ENCODE data around the gene LMOD3. TPM values are rescaled to one million over a fixed set of nuclear protein-coding genes. Genes with fewer than 3 reads are reported as not detected.

The LMOD3 gene
- total and polyA plus RNA-seq, 3 experiments from 2014 or later, result 0.14 TPM; not detected in 2

GRCh38 chr3:69137412-69137811 is 15.0 kb upstream of the LMOD3 start:
- POLR2A ChIA-PET, result no interaction called here
- CTCF ChIA-PET, result interaction anchor here (2.2 kb wide), 1 partner anchor 16 kb away, joined by 7 read pairs; no protein-coding TSS in a partner anchor
- H3K36me3 ChIP-seq (ENCODE audit: insufficient read depth, low read length), result no peaks in the 10 kb centered on the region
- no peaks in the 10 kb centered on the region for H3K27me3 ChIP-seq (ENCODE audit: insufficient read depth, low read length, poor library complexity, severe bottlenecking)
- no peaks in the 10 kb centered on the region for H3K9me3 Mint-ChIP-seq
- H3K4me1 Mint-ChIP-seq, result no peaks in the 10 kb centered on the region
- H3K4me1 ChIP-seq (ENCODE audit: insufficient read depth, low read length), result no peaks in the 10 kb centered on the region
- peaks cover 4 to 5% of the 10 kb centered on the region in 2 donors for H3K27me3 Mint-ChIP-seq
- no peak overlapping the region for H3K27ac ChIP-seq (ENCODE audit: low read depth, low read length)
- H3K4me3 ChIP-seq (ENCODE audit: low read length), result no peak overlapping the region
- no peaks in the 10 kb centered on the region for H3K9me3 ChIP-seq (ENCODE audit: low read length)
- H3K4me3 Mint-ChIP-seq, result no peak overlapping the region
- H3K27ac Mint-ChIP-seq, result no peak overlapping the region
- H3K36me3 Mint-ChIP-seq, result peaks cover 0 to 4% (median 0%) of the 10 kb centered on the region in 3 donors
- DNase-seq, result no peak

GRCh38 chr3:69137005-69137404 is 14.6 kb upstream of the LMOD3 start:
- Histone ChIP-seq H3K36me3 (ENCODE audit: insufficient read depth, low read length) (no peaks in the 10 kb centered on the region), H3K27me3 (ENCODE audit: insufficient read depth, low read length, poor library complexity, severe bottlenecking) (no peaks in the 10 kb centered on the region), H3K9me3 (ENCODE audit: low read length) (no peaks in the 10 kb centered on the region), H3K4me3 (ENCODE audit: low read length) (no peak overlapping the region), H3K4me1 (ENCODE audit: insufficient read depth, low read length) (no peaks in the 10 kb centered on the region), H3K27ac (ENCODE audit: low read depth, low read length) (no peak overlapping the region)
- CTCF ChIA-PET, result interaction anchor here (2.2 kb wide), 1 partner anchor 16 kb away, joined by 7 read pairs; no protein-coding TSS in a partner anchor
- H3K27me3 Mint-ChIP-seq, result peaks cover 4 to 5% of the 10 kb centered on the region in 2 donors
- no peak overlapping the region for H3K4me3 Mint-ChIP-seq
- no peaks in the 10 kb centered on the region for H3K4me1 Mint-ChIP-seq
- H3K27ac Mint-ChIP-seq, result no peak overlapping the region
- no peak for DNase-seq
- POLR2A ChIA-PET, result no interaction called here
- H3K36me3 Mint-ChIP-seq, result peaks cover 0 to 4% (median 0%) of the 10 kb centered on the region in 3 donors
- no peaks in the 10 kb centered on the region for H3K9me3 Mint-ChIP-seq

GRCh38 chr3:69130689-69131088 is 8.3 kb upstream of the LMOD3 start:
- no peaks in the 10 kb centered on the region for H3K4me1 Mint-ChIP-seq
- peaks cover 0 to 4% (median 0%) of the 10 kb centered on the region in 3 donors for H3K36me3 Mint-ChIP-seq
- H3K27ac Mint-ChIP-seq, result no peak overlapping the region
- H3K27ac ChIP-seq (ENCODE audit: low read depth, low read length), result no peak overlapping the region
- no peaks in the 10 kb centered on the region for H3K9me3 ChIP-seq (ENCODE audit: low read length)
- H3K4me3 Mint-ChIP-seq, result no peak overlapping the region
- no peaks in the 10 kb centered on the region for H3K27me3 ChIP-seq (ENCODE audit: insufficient read depth, low read length, poor library complexity, severe bottlenecking)
- no peaks in the 10 kb centered on the region for H3K4me1 ChIP-seq (ENCODE audit: insufficient read depth, low read length)
- H3K27me3 Mint-ChIP-seq, result no peaks in the 10 kb centered on the region
- ChIA-PET CTCF (interaction anchor here (0.7 kb wide), 2 partner anchors 9 to 125 kb away, joined by 3 to 4 read pairs; no protein-coding TSS in a partner anchor), POLR2A (no interaction called here)
- no peak overlapping the region for H3K4me3 ChIP-seq (ENCODE audit: low read length)
- H3K36me3 ChIP-seq (ENCODE audit: insufficient read depth, low read length), result no peaks in the 10 kb centered on the region
- DNase-seq, result no peak
- no peaks in the 10 kb centered on the region for H3K9me3 Mint-ChIP-seq

GRCh38 chr3:69129531-69129930 is 7.1 kb upstream of the LMOD3 start:
- no peaks in the 10 kb centered on the region for H3K27me3 ChIP-seq (ENCODE audit: insufficient read depth, low read length, poor library complexity, severe bottlenecking)
- H3K4me1 Mint-ChIP-seq, result no peaks in the 10 kb centered on the region
- no peak overlapping the region for H3K27ac ChIP-seq (ENCODE audit: low read depth, low read length)
- DNase-seq, result no peak
- no peaks in the 10 kb centered on the region for H3K9me3 Mint-ChIP-seq
- CTCF ChIA-PET, result interaction anchor here (1.0 kb wide), 1 partner anchor 9 kb away, joined by 3 read pairs; no protein-coding TSS in a partner anchor
- H3K36me3 ChIP-seq (ENCODE audit: insufficient read depth, low read length), result no peaks in the 10 kb centered on the region
- H3K4me3 Mint-ChIP-seq, result no peak overlapping the region
- peaks cover 0 to 4% (median 0%) of the 10 kb centered on the region in 3 donors for H3K36me3 Mint-ChIP-seq
- POLR2A ChIA-PET, result no interaction called here
- H3K4me1 ChIP-seq (ENCODE audit: insufficient read depth, low read length), result no peaks in the 10 kb centered on the region
- no peak overlapping the region for H3K4me3 ChIP-seq (ENCODE audit: low read length)
- H3K27ac Mint-ChIP-seq, result no peak overlapping the region
- H3K9me3 ChIP-seq (ENCODE audit: low read length), result no peaks in the 10 kb centered on the region
- H3K27me3 Mint-ChIP-seq, result no peaks in the 10 kb centered on the region

- no peak for DNase-seq
- ChIA-PET CTCF (interaction anchor here (1.0 to 1.3 kb wide), 2 partner anchors 9 to 10 kb away, joined by 4 to 5 read pairs; no protein-coding TSS in a partner anchor), POLR2A (no interaction called here)
- Mint-ChIP-seq H3K4me3 (no peak overlapping the region), H3K27ac (peak overlapping the region in 1 of 8 donors; percentile 7), H3K9me3 (no peaks in the 10 kb centered on the region), H3K27me3 (peaks cover 0 to 4% of the 10 kb centered on the region in 2 donors), H3K36me3 (peaks cover 0 to 4% (median 0%) of the 10 kb centered on the region in 3 donors), H3K4me1 (no peaks in the 10 kb centered on the region)
- Histone ChIP-seq H3K9me3 (ENCODE audit: low read length) (no peaks in the 10 kb centered on the region), H3K4me1 (ENCODE audit: insufficient read depth, low read length) (no peaks in the 10 kb centered on the region), H3K36me3 (ENCODE audit: insufficient read depth, low read length) (no peaks in the 10 kb centered on the region), H3K27ac (ENCODE audit: low read depth, low read length) (no peak overlapping the region), H3K4me3 (ENCODE audit: low read length) (no peak overlapping the region), H3K27me3 (ENCODE audit: insufficient read depth, low read length, poor library complexity, severe bottlenecking) (no peaks in the 10 kb centered on the region)
These were observed 6.1 kb upstream of the LMOD3 start for GRCh38 chr3:69128509-69128908.

- DNase-seq, result no peak
- peak overlapping the region in 1 of 8 donors; percentile 51 for H3K27ac Mint-ChIP-seq
- no peak overlapping the region for H3K27ac ChIP-seq (ENCODE audit: low read depth, low read length)
- H3K4me1 ChIP-seq (ENCODE audit: insufficient read depth, low read length), result no peaks in the 10 kb centered on the region
- no peaks in the 10 kb centered on the region for H3K36me3 ChIP-seq (ENCODE audit: insufficient read depth, low read length)
- no peaks in the 10 kb centered on the region for H3K36me3 Mint-ChIP-seq
- peaks cover 0 to 4% of the 10 kb centered on the region in 2 donors for H3K27me3 Mint-ChIP-seq
- no peaks in the 10 kb centered on the region for H3K9me3 ChIP-seq (ENCODE audit: low read length)
- ChIA-PET POLR2A (no interaction called here), CTCF (interaction anchor here (1.3 kb wide), 1 partner anchor 9 kb away, joined by 5 read pairs; no protein-coding TSS in a partner anchor)
- no peaks in the 10 kb centered on the region for H3K4me1 Mint-ChIP-seq
- H3K9me3 Mint-ChIP-seq, result no peaks in the 10 kb centered on the region
- no peak overlapping the region for H3K4me3 Mint-ChIP-seq
- no peak overlapping the region for H3K4me3 ChIP-seq (ENCODE audit: low read length)
- no peaks in the 10 kb centered on the region for H3K27me3 ChIP-seq (ENCODE audit: insufficient read depth, low read length, poor library complexity, severe bottlenecking)
These were observed 4.6 kb upstream of the LMOD3 start for GRCh38 chr3:69126999-69127398.

GRCh38 chr3:69126216-69126615 is 3.8 kb upstream of the LMOD3 start:
- Histone ChIP-seq H3K4me3 (ENCODE audit: low read length) (no peak overlapping the region), H3K36me3 (ENCODE audit: insufficient read depth, low read length) (no peaks in the 10 kb centered on the region), H3K27me3 (ENCODE audit: insufficient read depth, low read length, poor library complexity, severe bottlenecking) (no peaks in the 10 kb centered on the region), H3K4me1 (ENCODE audit: insufficient read depth, low read length) (no peaks in the 10 kb centered on the region), H3K9me3 (ENCODE audit: low read length) (no peaks in the 10 kb centered on the region), H3K27ac (ENCODE audit: low read depth, low read length) (no peak overlapping the region)
- ChIA-PET POLR2A (no interaction called here), CTCF (interaction anchor here (1.4 kb wide), 1 partner anchor 180 kb away, joined by 5 read pairs; no protein-coding TSS in a partner anchor)
- Mint-ChIP-seq H3K27ac (no peak overlapping the region), H3K4me3 (no peak overlapping the region), H3K27me3 (peaks cover 0 to 4% of the 10 kb centered on the region in 2 donors), H3K9me3 (no peaks in the 10 kb centered on the region), H3K36me3 (no peaks in the 10 kb centered on the region), H3K4me1 (peaks cover 0 to under 1% (median under 1%) of the 10 kb centered on the region in 3 donors)
- DNase-seq, result no peak

- Histone ChIP-seq H3K9me3 (ENCODE audit: low read length) (no peaks in the 10 kb centered on the region), H3K4me3 (ENCODE audit: low read length) (no peak overlapping the region), H3K27ac (ENCODE audit: low read depth, low read length) (no peak overlapping the region), H3K4me1 (ENCODE audit: insufficient read depth, low read length) (no peaks in the 10 kb centered on the region), H3K36me3 (ENCODE audit: insufficient read depth, low read length) (no peaks in the 10 kb centered on the region), H3K27me3 (ENCODE audit: insufficient read depth, low read length, poor library complexity, severe bottlenecking) (no peaks in the 10 kb centered on the region)
- H3K36me3 Mint-ChIP-seq, result peaks cover 0 to 2% (median 0%) of the 10 kb centered on the region in 3 donors
- CTCF ChIA-PET, result interaction anchor here (0.8 to 2.5 kb wide), 11 partner anchors 12 to 295 kb away, joined by 3 to 17 read pairs (median 4); no protein-coding TSS in a partner anchor
- no peaks in the 10 kb centered on the region for H3K9me3 Mint-ChIP-seq
- peaks cover 0 to 4% of the 10 kb centered on the region in 2 donors for H3K27me3 Mint-ChIP-seq
- POLR2A ChIA-PET, result no interaction called here
- peaks cover 4 to 7% (median 7%) of the 10 kb centered on the region in 3 donors for H3K4me1 Mint-ChIP-seq
- H3K4me3 Mint-ChIP-seq, result no peak overlapping the region
- DNase-seq, result no peak
- peak overlapping the region in 1 of 8 donors; percentile 68 for H3K27ac Mint-ChIP-seq
These were observed 445 bp downstream of the LMOD3 start for GRCh38 chr3:69121950-69122349.

All from CD8-positive, alpha-beta memory T cell (primary cell).